ENCODE data around the gene RYR3.

DNA sequence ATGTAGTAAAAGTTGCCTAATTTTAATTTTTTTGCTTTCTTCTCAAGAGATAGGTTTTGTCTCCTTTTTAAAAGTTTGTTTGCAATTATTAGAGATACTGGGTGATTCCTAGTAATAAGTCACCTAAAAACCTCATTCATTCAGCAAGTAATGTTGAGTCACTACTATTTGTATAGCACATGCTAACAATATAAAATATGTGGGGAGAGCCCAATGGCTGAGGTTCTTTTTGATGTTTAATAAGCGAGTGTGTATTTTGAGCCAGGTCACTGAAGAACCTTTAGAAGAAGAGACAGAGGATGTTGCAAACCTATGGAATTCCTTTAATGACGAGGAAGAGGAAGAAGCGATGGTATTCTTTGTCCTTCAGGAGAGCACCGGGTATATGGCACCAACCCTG is 533.8 kb downstream of the RYR3 start:
- TF ChIP-seq, protein P1, sequence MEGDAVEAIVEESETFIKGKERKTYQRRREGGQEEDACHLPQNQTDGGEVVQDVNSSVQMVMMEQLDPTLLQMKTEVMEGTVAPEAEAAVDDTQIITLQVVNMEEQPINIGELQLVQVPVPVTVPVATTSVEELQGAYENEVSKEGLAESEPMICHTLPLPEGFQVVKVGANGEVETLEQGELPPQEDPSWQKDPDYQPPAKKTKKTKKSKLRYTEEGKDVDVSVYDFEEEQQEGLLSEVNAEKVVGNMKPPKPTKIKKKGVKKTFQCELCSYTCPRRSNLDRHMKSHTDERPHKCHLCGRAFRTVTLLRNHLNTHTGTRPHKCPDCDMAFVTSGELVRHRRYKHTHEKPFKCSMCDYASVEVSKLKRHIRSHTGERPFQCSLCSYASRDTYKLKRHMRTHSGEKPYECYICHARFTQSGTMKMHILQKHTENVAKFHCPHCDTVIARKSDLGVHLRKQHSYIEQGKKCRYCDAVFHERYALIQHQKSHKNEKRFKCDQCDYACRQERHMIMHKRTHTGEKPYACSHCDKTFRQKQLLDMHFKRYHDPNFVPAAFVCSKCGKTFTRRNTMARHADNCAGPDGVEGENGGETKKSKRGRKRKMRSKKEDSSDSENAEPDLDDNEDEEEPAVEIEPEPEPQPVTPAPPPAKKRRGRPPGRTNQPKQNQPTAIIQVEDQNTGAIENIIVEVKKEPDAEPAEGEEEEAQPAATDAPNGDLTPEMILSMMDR (IDR thresholded peaks at IDR 0.05) = no peak
- no peak for TF ChIP-seq POLR2A (IDR thresholded peaks at IDR 0.05)

All from lower leg skin (tissue), 3 donors.